Activated CD8-positive, alpha-beta memory T cell treated with anti-CD3 and anti-CD28 coated beads, Interleukin-2, amount 10 ng/mL, durations not matched to agents 7 days and 5 days (primary cell): ENCODE measurements around the gene MARK3. TPM values are rescaled to one million over a fixed set of nuclear protein-coding genes. Genes with fewer than 3 reads are reported as not detected.
"Not testable (repeated sequence)": the region's sequence is repeated elsewhere in the genome, so short reads cannot be mapped to it uniquely, and the experiment has no call there.

ENCODE experiments used
- ATAC-seq: fragments of 150-1000 bp; cut with Tn5 transposase; one replicate; pipeline ENCODE4 v1.10.0; 2021; ENCODE audit warnings: moderate library complexity
- CTCF ChIA-PET: fragments of 350-600 bp; sonication (Branson Sonifier 250); formaldehyde crosslinking; loops from one replicate; lab custom pipeline; 2021; ENCODE audit warnings: antibody characterized with exemption; lab: Charles Lee
- DNase-seq: peaks from one replicate; pipeline ENCODE4 v3.0.0-alpha.2; 2020
- H3K27ac Mint-ChIP-seq: one replicate; pipeline ENCODE4 v1.8.0; 2021; ENCODE audit warnings: mild to moderate bottlenecking, mixed read lengths
- H3K27me3 Mint-ChIP-seq: one replicate; pipeline ENCODE4 v1.8.0; 2021; ENCODE audit warnings: mixed read lengths
- H3K36me3 Mint-ChIP-seq: one replicate; pipeline ENCODE4 v1.8.0; 2021; ENCODE audit warnings: mild to moderate bottlenecking, mixed read lengths
- H3K4me1 Mint-ChIP-seq: one replicate; pipeline ENCODE4 v1.8.0; 2021; ENCODE audit warnings: mixed read lengths
- H3K4me3 Mint-ChIP-seq: one replicate; pipeline ENCODE4 v1.8.0; 2021; ENCODE audit warnings: mild to moderate bottlenecking, moderate library complexity, mixed read lengths
- H3K9me3 Mint-ChIP-seq: one replicate; pipeline ENCODE4 v1.8.0; 2022; ENCODE audit warnings: low read depth, mixed read lengths
- total RNA-seq, 2 experiments: library from RNA; stranded (reverse); gene quantifications; one replicate each; pipeline ENCODE4 v1.2.3, GENCODE V29; 2021

MARK3 gene
- total RNA-seq, 2 experiments from 2014 or later, result 79.9 to 88.5 TPM

- CTCF ChIA-PET, result interaction anchor here (0.9 to 6.3 kb wide), 10 partner anchors 8 to 196 kb away, joined by 3 to 79 read pairs (median 4); partner anchors contain the start of genes TRMT61A and ZFYVE21
- ATAC-seq, result no peak
- Mint-ChIP-seq H3K27ac (no peak overlapping the region), H3K27me3 (peaks cover 21% of the 10 kb centered on the region), H3K4me1 (peaks cover 9% of the 10 kb centered on the region), H3K36me3 (no peaks in the 10 kb centered on the region), H3K9me3 (no peaks in the 10 kb centered on the region), H3K4me3 (no peak overlapping the region)
- DNase-seq, result no peak
Measured at GRCh38 chr14:103520269-103520656, 135.0 kb downstream of the MARK3 start.

- H3K36me3 Mint-ChIP-seq, result no peaks in the 10 kb centered on the region
- ATAC-seq, result peak; percentile 68
- H3K4me3 Mint-ChIP-seq, result peak overlapping the region; percentile 42
Measured at GRCh38 chr14:103520657-103521437, 135.6 kb downstream of the MARK3 start.

GRCh38 chr14:103521438-103521950, 136.3 kb downstream of the MARK3 start:
- DNase-seq, result no peak

More at GRCh38 chr14:103520657-103521437, 135.6 kb downstream of the MARK3 start:
- Mint-ChIP-seq H3K4me1 (peaks cover 9% of the 10 kb centered on the region), H3K9me3 (no peaks in the 10 kb centered on the region), H3K27me3 (peaks cover 21% of the 10 kb centered on the region), H3K27ac (no peak overlapping the region)
- CTCF ChIA-PET, result interaction anchor here (0.6 to 6.3 kb wide), 14 partner anchors 8 to 195 kb away, joined by 3 to 79 read pairs (median 3); partner anchors contain the start of genes TRMT61A and ZFYVE21
- DNase-seq, result peak; percentile 72

GRCh38 chr14:103521951-103522563, 136.8 kb downstream of the MARK3 start:
- peaks cover 14% of the 10 kb centered on the region for H3K4me1 Mint-ChIP-seq
- H3K27ac Mint-ChIP-seq, result no peak overlapping the region
- peaks cover 21% of the 10 kb centered on the region for H3K27me3 Mint-ChIP-seq
- peak; percentile 3 for ATAC-seq
- H3K9me3 Mint-ChIP-seq, result no peaks in the 10 kb centered on the region
- CTCF ChIA-PET, result interaction anchor here (0.7 to 6.3 kb wide), 7 partner anchors 10 to 198 kb away, joined by 3 to 79 read pairs (median 4); no protein-coding TSS in a partner anchor
- no peak for DNase-seq
- H3K4me3 Mint-ChIP-seq, result no peak overlapping the region
- no peaks in the 10 kb centered on the region for H3K36me3 Mint-ChIP-seq

More at GRCh38 chr14:103521438-103521950, 136.3 kb downstream of the MARK3 start:
- H3K27me3 Mint-ChIP-seq, result peaks cover 21% of the 10 kb centered on the region
- H3K9me3 Mint-ChIP-seq, result no peaks in the 10 kb centered on the region
- H3K4me3 Mint-ChIP-seq, result peak overlapping the region; percentile 42
- ATAC-seq, result peak; percentile 32
- no peaks in the 10 kb centered on the region for H3K36me3 Mint-ChIP-seq
- peaks cover 10% of the 10 kb centered on the region for H3K4me1 Mint-ChIP-seq
- CTCF ChIA-PET, result interaction anchor here (0.6 to 6.3 kb wide), 13 partner anchors 8 to 122 kb away, joined by 3 to 79 read pairs (median 3); partner anchors contain the start of gene TRMT61A
- no peak overlapping the region for H3K27ac Mint-ChIP-seq

GRCh38 chr14:103522649-103523574, 137.7 kb downstream of the MARK3 start, which contains the start of gene CKB:
Gene CKB, minus strand, starts transcription at chr14:103522830. Its CDS starts 337 bp downstream, at chr14:103522493.
- peak within 1 kb of the TSS; percentile 22 for H3K4me3 Mint-ChIP-seq
- DNase-seq (no peak), ATAC-seq (no peak)
- H3K27me3 Mint-ChIP-seq, result peaks cover 21% of the 10 kb centered on the region
- no peaks in the 10 kb centered on the region for H3K36me3 Mint-ChIP-seq
- peaks cover 20% of the 10 kb centered on the region for H3K4me1 Mint-ChIP-seq
- CTCF ChIA-PET, result interaction anchor here (1.2 kb wide), 1 partner anchor 17 kb away, joined by 4 read pairs; no protein-coding TSS in a partner anchor
- H3K27ac Mint-ChIP-seq, result no peak within 1 kb of the TSS
- H3K9me3 Mint-ChIP-seq, result no peaks in the 10 kb centered on the region

GRCh38 chr14:103523575-103523954, 138.3 kb downstream of the MARK3 start:
- Mint-ChIP-seq H3K9me3 (no peaks in the 10 kb centered on the region), H3K4me3 (peak overlapping the region; percentile 22), H3K4me1 (peaks cover 23% of the 10 kb centered on the region), H3K27me3 (peaks cover 21% of the 10 kb centered on the region), H3K27ac (no peak overlapping the region), H3K36me3 (no peaks in the 10 kb centered on the region)
- no peak for DNase-seq
- ATAC-seq, result no peak
- CTCF ChIA-PET, result no interaction called here

- Mint-ChIP-seq H3K4me3 (no peak overlapping the region), H3K9me3 (no peaks in the 10 kb centered on the region), H3K36me3 (no peaks in the 10 kb centered on the region), H3K27me3 (peaks cover 21% of the 10 kb centered on the region), H3K27ac (no peak overlapping the region), H3K4me1 (peaks cover 19% of the 10 kb centered on the region)
- CTCF ChIA-PET, result no interaction called here
- DNase-seq (no peak), ATAC-seq (no peak)
Measured at GRCh38 chr14:103524002-103524935, 139.1 kb downstream of the MARK3 start.

- Mint-ChIP-seq H3K4me1 (peaks cover 28% of the 10 kb centered on the region), H3K27me3 (peaks cover 19% of the 10 kb centered on the region)
- H3K36me3 Mint-ChIP-seq, H3K4me3 Mint-ChIP-seq, H3K27ac Mint-ChIP-seq, DNase-seq, CTCF ChIA-PET, ATAC-seq, H3K9me3 Mint-ChIP-seq: not testable (repeated sequence)
Measured at GRCh38 chr14:103525430-103526246, 140.4 kb downstream of the MARK3 start.

GRCh38 chr14:103526247-103526913, 141.2 kb downstream of the MARK3 start:
- Mint-ChIP-seq H3K4me3 (no peak overlapping the region), H3K36me3 (no peaks in the 10 kb centered on the region), H3K27ac (no peak overlapping the region), H3K9me3 (no peaks in the 10 kb centered on the region), H3K4me1 (peaks cover 29% of the 10 kb centered on the region), H3K27me3 (peaks cover 19% of the 10 kb centered on the region)
- DNase-seq (no peak), ATAC-seq (no peak)
- CTCF ChIA-PET, result interaction anchor here (1.0 to 3.5 kb wide), 2 partner anchors 7 to 20 kb away, joined by 3 to 22 read pairs; no protein-coding TSS in a partner anchor

- CTCF ChIA-PET, result interaction anchor here (1.0 to 3.5 kb wide), 3 partner anchors 8 to 832 kb away, joined by 3 to 22 read pairs (median 3); no protein-coding TSS in a partner anchor
- Mint-ChIP-seq H3K27ac (no peak overlapping the region), H3K9me3 (no peaks in the 10 kb centered on the region), H3K4me3 (no peak overlapping the region), H3K36me3 (no peaks in the 10 kb centered on the region), H3K27me3 (peaks cover 19% of the 10 kb centered on the region), H3K4me1 (peaks cover 29% of the 10 kb centered on the region)
- ATAC-seq (no peak), DNase-seq (no peak)
Measured at GRCh38 chr14:103526914-103527248, 141.7 kb downstream of the MARK3 start.
